Dermis microvascular lymphatic vessel endothelial cell (primary cell): ENCODE results near the gene ZNF747. TPM values are rescaled to one million over a fixed set of nuclear protein-coding genes. Genes with fewer than 3 reads are reported as not detected.

Source experiments
- DNase-seq, 2 donors: peaks; one replicate each; pipeline versions ENCODE4 v3.0.0 to v3.0.0-alpha.2; 2010; ENCODE audit warnings: low read depth in 2 of 2
- total RNA-seq: library from RNA; depleted of rRNA; stranded (reverse); fragments of >200 nt; gene quantifications from 2 replicates; pipeline ENCODE4 v1.2.1, GENCODE V29; 2014

ZNF747 gene
- total RNA-seq, 1 donor from 2014 or later, result 5.8 TPM

DNA sequence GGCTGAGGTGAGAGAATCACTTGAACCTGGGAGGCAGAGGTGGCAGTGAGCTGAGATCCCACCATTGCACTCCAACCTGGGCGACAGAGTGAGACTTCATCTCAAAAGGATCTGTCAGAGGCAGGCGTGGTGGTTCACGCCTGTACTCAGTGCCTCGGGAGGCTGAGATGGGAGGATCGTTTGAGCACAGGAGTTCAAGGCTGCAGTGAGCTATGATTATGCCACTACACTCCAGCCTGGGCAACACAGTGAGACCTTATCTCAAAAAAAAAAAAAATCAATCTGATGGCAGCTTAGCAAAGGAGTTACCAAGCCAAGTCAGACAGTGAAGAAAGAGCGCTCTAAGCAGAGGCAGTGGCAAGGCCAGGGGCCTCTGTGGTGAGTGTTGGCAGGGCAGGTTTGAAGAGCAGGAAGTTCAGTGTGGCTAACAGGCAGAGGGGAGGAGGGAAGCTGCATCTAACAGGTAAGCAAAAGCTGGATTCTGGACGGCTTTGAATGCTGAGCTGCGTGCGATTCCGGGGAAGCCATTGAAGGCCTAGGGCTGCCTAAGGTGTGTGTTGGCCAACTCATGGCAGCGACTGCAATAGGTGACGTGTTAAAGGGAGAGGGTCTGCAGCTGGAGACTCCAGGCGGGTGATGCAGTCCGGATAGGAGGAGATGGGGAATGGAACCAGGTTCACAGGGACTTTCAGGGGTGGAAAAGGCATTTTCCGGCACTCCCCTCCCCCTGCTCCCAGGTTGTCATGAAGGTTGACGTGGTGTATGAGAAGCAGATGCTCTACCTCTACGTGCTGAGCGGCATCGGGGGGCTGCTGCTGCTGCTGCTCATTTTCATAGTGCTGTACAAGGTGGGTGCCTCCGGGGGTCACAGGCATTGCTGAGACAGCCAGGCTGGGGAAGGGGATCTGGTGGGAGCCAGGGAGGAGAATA is 15.3 kb downstream of the ZNF747 start:
- no peak for DNase-seq

DNA sequence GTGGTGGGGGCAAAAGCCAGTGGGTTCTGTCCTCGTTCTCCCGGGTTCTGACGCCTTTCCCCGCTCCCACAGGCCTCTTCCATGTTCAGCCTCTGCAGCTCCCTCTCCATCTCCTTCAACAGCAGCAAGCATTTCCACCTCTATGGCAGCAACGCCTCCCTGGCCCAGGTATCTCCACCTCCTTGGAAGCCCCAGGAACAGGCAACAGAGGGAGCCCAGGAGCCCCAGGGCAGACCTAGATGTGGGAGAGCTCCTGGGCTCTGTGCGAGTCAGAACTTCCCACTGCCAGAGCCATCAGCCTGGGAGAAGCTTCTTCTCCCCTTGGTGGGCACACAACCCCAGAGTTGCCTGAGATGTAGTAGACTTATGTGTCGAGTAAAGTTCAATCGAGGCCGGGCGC is 16.1 kb downstream of the ZNF747 start:
- no peak for DNase-seq

DNA sequence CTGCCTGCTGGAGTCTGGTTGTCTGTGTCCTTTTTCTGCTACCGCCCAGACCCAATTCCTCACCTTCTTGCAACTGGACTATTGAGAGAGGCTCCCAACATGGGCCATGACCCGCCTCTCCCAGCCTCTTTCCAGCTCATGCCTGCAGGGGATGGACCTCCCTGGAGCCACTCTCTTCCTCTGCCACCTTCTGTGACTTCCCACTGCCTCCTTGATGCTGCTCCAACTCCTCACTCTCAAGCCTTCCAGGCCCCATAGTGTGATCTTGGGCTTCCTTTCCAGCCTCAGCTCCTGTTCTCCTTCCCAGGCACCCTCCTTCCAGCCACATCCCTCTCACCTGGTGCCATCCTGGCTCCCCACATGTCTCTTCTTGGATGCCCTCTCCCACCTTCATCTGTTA is 19.4 kb downstream of the ZNF747 start:
- no peak for DNase-seq

DNA sequence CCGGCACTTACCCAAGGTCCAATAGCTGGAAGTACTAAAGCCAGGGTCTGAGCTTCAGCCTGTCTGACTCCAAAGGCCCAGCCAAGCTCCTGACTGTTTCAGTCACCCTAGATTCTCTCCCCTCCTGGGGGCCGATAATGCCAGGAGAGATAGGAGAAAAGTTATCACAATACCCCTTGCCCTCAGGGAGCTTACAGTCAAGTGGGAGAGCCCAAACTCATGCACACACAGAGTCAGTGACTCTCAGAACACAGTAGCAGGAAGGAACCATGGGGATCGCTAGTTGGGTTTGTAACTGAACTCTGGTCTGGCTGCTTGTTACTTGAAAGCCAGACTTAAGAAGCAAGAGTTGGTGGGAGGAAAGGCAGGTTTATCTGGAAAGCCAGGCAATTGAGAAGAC is 23.1 kb downstream of the ZNF747 start:
- no peak for DNase-seq

DNA sequence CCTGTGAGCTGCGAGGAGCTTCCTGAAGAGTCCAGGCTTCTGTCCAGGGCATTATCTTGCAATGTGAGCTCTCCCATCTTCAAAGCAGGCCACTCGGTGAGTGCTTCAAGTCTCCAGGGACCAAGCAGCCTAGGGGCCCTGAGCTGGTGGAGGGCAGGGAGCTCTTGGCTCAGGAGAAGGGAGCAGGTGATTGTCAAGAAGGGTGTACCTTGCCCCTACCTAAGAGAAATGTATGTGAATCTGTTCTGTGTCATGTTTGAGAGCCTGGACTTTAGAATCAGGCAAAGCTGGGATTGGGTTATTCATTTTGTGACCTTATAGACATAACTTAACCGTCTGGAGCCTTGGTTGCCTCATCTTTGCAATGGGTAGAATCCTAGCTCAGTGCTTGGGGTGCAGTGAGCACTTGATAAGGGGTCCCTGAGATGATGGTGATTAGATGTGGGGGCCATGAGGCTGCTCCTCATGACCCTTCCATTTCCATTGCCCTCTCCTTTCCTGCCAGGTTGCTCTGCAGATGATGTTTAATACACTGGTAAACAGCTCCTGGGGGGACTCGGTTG is 24.2 kb downstream of the ZNF747 start:
- DNase-seq, result no peak

DNA sequence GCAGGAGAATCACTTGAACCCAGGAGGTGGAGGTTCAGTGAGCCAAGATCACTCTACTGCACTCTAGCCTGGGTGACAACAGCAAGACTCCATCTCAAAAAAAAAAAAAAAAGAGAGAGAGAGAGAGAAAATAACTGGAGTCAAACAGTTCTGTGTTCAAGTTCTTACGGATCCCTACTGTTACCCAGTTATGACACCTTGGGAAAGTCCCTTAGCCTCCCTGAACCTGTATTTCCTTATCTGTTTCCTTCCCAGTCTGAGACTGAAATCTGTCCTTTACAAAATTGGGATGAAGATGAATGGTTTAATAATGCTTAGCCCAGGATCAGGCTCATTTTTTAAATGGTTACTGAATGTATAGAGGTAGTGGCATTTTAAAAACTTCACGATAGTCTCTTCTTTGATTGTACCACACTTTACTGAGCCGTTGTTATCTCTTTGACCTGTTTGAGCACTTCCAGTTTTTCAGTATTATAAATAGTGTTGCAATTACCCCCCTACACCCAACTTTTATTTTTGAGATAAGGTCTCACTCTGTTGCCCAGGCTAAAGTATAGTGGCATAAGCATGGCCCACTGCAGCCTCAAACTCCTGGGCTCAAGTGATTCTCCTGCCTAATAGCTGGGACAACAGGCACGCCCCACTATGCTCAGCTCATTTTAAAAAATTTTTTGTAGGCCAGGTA is 25.4 kb downstream of the ZNF747 start:
- DNase-seq, result no peak

DNA sequence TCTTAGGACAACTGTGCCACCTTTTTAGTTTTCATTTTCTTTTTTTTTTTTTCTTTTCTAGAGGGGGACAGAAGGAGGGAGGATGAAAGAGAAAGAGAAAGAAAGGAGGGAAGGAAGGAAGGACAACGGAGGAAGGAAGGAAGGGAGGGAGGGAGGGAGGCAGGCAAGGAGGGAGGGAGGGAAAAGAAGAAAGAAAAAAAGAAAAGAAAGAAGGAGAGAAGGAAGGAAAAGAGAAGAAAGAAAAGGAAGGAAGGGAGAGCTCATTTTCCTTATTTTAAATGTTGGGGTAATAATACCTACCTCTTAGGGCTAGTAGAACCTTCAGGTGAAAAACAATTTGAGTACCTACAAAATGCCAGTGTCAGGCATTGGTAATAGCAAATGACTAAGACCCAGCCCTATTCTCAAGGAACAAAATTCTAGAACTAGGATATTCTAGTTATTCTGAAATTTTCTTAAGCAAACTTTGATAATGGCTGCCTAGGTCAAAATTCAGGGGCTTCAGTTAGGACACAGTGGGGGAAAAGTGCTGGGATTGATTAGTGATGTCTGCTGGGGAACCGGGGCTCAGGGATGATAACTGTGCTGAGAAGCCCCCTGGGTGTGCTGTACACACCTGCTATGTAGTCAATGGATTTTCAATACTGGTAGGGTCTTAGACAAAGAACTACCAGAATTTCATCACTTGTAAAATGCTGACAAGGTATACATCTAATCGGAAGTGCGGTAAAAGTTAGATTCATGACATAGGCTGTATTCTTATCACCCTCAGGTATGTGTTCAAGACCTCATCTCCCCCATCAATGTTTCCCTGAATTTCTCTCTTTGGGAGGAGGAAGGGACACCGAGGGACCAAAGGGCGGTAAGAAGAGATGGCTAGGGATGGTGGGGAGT is 31.0 kb downstream of the ZNF747 start:
- DNase-seq, result no peak

DNA sequence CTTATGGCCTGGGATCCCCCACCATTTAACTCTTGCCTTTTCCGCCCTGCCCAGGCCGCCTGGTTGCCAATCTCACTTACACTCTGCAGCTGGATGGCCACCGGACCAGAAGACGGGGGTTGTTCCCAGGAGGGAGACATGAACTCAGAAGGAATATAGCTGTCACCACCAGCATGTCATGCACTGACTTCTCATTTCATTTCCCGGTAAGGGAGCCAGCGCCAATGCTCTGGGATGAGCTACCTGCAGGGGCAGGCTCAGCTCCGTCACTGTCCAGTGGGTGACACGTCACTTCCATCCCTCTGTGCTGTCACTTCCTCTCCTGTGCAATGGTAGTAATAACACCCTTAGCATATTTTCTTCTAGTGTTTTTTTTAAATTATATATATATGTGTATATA is 35.4 kb downstream of the ZNF747 start:
- peak; percentile 12 to 16 for DNase-seq

DNA sequence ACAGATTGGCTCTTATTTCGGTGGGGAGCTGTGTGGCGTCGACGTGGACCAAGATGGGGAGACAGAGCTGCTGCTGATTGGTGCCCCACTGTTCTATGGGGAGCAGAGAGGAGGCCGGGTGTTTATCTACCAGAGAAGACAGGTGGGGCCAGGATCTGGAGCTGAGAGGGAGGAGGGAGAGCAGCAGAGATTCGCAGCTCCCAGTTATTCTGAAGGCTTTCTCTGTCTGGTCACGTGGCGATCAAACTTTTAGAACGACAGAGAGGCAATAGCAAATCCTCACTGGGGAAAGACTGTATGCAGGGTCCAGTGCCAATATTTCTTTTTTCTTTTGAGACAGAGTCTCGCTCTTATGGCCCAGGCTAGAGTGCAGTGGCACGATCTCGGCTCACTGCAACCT is 39.9 kb downstream of the ZNF747 start:
- no peak for DNase-seq

DNA sequence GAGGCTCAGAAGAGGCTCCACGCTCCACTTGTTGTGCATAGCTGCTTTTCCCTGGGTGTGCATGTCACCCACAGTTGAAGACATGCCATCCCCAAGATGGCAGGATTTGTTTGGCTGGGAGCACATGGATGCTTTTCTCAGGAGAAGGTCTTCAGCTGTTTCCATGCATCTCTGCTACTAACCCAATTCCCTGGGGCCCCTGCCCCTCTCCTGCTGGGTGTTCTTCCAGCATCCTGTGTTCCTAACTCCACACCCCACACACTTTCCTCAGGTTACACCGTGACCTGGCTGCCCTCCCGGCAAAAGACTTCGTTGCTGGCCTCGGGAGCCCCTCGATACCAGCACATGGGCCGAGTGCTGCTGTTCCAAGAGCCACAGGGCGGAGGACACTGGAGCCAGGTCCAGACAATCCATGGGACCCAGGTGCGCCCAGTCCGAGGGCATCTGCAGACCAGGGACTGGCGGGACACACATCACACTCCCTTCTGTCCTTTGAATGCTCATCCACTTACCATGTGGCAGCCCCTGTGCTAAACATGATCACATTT is 40.6 kb downstream of the ZNF747 start:
- no peak for DNase-seq

DNA sequence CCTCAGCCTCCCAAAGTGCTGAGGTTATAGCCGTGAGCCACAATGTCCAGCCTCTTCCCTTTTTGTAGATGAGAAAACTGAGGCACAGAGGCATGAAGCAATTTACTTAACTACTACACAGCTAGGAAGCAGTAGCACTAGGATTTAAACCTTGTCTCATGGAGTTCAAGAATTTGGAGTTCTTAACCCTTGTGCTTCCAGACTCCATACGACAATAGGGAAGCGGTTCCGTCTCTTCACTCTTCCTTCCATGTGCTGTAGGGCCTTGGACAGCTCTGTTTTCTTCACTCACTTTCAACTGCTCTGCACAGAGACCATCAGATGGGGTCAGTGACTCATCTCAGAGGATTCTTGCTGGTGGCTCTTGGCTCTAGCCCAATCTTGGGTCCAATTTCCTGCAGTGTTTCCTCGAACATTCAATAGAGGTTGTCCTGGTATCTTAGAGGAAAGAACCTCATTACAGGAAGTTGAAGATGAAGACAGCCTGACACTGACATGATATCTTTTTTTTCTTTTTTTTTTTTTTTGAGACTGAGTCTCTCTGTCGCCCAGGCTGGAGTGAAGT is 42.8 kb downstream of the ZNF747 start:
- DNase-seq, result peak in 1 of 2 donors; percentile 84

DNA sequence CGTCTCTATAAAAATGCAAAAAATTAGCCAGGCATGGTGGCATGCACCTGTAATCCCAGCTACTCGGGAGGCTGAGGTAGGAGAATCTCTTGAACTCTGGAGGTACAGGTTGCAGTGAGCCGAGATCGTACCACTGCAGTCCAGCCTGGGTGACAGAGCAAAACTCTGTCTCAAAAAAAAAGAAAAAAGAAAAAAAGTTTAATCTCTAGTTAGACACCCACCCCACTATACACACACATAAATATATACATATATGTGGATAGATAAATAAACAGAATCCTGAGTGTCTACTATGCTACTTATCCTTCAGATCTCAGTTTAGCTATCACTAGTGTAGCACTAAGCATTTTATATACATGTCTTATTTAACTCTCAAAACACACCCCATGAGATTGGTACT is 43.4 kb downstream of the ZNF747 start:
- no peak for DNase-seq

DNA sequence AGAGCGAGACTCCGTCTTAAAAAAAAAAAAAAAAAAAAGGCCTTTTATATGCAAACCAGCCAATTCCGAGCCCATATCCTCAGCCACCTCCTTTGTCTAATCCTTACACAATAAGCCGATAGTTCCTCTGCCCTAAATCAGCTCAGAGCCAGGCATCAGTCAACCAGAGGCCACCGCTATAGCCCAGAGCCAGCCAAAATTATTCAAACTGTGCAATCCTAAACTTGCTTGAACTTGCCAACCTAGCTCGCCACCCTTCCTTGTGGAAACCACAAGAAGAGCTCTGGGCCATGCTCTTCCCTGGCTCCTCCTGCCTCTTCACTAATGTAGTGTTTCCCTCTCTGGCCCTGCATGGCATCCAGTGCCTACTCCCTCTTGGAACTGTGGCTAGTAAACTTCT is 44.4 kb downstream of the ZNF747 start:
- DNase-seq, result no peak

DNA sequence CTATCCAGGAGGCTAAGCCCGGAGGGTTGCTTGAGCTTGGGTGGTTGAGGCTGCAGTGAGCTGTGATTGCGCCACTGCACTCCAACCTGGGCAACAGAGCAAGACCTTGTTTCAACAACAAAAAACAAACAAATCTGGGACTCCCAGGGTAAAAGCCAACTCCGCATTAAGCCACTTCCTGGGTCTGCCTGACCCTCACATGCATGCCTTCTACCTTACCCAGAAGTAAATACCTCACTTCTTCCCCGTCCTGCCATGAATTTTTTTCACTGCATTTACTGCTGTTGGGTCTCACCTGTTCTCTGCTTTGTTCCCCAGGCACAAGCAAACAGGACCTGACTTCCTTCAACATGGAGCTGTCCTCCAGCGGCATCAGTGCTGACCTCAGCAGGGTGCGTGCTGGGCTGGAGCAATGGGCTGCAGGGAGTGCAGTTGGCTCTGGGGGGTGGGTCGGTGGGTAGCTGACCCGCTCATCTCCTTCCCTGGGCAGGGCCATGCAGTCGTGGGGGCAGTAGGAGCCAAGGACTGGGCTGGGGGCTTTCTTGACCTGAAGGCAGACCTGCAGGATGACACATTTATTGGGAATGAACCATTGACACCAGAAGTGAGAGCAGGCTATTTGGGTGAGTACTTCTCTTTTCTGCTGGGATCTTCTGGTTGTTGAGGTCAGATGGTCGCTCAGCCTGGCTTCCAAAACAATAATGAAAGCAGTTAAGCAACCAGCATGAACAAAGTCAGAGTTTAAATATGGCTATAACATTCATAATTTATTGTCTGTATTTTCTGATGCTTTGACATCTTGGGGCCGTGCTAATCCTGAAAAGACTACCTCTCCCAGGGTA is 45.7 kb downstream of the ZNF747 start:
- no peak for DNase-seq

DNA sequence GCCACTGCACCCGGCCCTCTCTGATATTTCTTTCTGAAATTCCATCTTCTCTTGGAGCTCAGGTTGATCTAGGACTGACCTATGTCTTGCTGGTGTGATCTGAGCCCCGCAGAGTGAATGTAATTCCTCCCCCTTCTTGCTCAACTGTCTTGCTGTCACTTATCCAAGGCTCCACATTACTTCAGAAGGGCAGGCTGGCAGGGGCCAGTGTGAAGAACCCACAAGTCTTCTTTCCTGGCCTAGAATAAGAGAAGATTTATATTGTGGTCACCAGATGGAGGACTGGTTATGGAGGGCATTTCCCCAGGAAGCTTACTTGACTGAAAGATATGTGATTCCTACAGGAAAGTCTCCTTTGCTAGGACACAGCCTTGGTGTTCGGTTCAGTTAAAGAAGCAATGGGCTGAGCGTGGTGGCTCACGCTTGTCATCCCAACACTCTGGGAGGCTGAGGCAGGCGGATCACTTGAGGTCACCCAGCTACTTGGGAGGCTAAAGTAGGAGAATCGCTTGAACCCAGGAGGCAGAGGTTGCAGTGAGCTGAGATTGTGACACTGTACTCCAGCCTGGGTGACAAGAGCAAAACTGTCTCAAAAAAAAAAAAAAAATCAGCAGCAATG is 48.7 kb downstream of the ZNF747 start:
- DNase-seq, result peak in 1 of 2 donors; percentile 44

DNA sequence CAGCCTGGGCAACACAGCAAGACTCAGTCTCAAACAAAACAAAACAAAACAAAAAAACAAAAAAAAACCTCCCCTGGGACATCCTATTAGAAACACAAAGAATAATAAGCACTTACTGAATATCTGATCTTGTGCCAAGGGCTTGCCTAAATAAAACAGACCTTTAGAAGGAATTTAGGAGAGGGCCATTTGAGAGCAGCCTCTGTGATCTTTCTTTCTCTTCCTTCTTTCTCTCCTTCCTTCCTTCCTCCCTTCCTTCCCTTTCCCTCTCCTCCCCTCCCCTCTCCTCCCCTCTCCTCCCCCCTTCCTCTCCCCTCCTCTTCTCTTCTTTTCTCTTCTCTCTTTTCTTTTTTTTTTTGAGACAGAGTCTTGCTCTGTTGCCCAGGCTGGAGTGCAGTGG is 49.8 kb downstream of the ZNF747 start:
- DNase-seq, result no peak

DNA sequence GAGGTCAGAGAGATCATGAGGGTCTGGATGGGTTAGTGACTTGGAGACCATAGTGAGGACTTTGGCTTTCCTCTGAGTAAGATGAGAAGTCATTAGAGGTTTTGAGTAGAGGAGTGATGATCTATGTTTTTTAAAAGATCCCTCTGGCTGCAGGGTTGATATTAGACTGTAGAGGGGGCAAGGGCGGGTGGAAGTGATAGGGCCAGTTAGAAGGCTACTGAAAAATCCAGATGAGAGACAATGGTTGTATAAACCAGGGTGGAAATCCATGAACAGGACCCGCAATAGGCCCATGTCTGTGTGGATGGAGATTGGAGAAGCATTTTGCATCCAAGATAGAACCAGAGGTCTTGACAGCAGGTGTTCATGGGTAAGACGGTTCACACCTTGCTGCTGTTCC is 52.3 kb downstream of the ZNF747 start:
- DNase-seq, result no peak

DNA sequence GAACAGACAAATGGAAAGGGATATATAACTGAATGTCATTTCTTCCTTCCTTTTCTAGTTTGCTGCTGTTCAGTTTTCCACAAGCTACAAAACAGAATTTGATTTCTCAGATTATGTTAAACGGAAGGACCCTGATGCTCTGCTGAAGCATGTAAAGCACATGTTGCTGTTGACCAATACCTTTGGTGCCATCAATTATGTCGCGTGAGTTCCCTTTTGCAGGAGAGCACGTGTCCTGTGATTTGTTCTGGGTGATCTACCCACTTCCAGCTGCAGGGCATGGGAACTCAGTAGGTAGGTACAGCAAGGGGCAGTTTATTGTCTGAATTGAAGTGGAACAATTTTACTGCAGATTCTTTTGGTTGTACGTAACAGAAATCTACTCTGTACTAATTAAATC is 53.3 kb downstream of the ZNF747 start:
- DNase-seq, result no peak
